ENCODE data around the gene ROR1. TPM values are rescaled to one million over a fixed set of nuclear protein-coding genes. Genes with fewer than 3 reads are reported as not detected.

The ROR1 gene
- total and polyA plus RNA-seq, 10 of the 15 experiments (the other 5 are each of a cell fraction or from before 2014, with no cell fraction given), result 0.02 to 0.08 (median 0.05) TPM; not detected in 6

DNA sequence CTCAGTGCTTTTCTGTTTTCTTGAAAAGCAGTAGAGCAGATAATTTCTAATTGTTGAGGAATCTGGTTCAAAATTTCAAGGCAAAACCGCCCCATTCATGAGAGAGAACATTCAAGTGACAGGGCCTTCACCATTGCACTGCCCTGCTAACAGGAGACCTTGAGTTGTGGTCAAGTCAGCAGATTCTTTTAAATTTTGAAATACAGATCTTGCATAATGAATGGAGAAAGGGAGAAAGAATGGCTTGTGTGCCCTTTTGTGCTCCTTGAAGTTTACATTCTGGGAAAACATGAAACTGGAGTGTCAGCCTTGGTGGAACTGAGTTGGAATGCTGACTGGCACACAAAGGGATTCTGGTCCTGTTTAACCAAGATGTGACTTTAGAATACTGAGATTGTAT, 265.1 kb downstream of the ROR1 start:
- no peak for DNase-seq (ENCODE audit: low read depth, low spot score)
- Histone ChIP-seq H2AFZ (ENCODE audit: control insufficient read depth, low read depth, low read length) (no peak overlapping the region), H3K79me2 (ENCODE audit: control insufficient read depth, insufficient read depth, low read length) (no peaks in the 10 kb centered on the region), H3K4me3 (no peak overlapping the region), H4K20me1 (ENCODE audit: control insufficient read depth, insufficient read depth) (no peaks in the 10 kb centered on the region), H3K4me1 (ENCODE audit: control insufficient read depth, insufficient read depth, low read length) (no peaks in the 10 kb centered on the region), H3K27ac (ENCODE audit: control insufficient read depth, insufficient read depth) (no peak overlapping the region), H3K4me2 (ENCODE audit: control insufficient read depth, insufficient read depth) (no peak overlapping the region), H3K9me3 (replicated peaks; ENCODE audit: control insufficient read depth, insufficient read depth, low read length) (no peaks in the 10 kb centered on the region), H3K36me3 (ENCODE audit: control insufficient read depth in 2 of 2, insufficient read depth in 2 of 2, low read length in 1 of 2) (no peaks in the 10 kb centered on the region), H3K9ac (ENCODE audit: control insufficient read depth, insufficient read depth, low read length) (no peak overlapping the region), H3K27me3 (replicated peaks in 1 of 2; ENCODE audit: control insufficient read depth in 2 of 2, insufficient read depth in 2 of 2, low read length in 1 of 2) (peaks cover 0 to 3% of the 10 kb centered on the region in 2 experiments; a peak in 1 of 4 replicates)
- ChIA-PET SMC1A (ENCODE audit: uncharacterized antibody, unreplicated experiment) (no interaction called here), POLR2A (no interaction called here), CTCF (no interaction called here), RAD21 (ENCODE audit: unreplicated experiment) (interaction anchor here (0.6 kb wide), 1 partner anchor 104 kb away, joined by 3 read pairs; no protein-coding TSS in a partner anchor)
- no peak for TF ChIP-seq STAT3 (IDR thresholded peaks at IDR 0.05; ENCODE audit: low read depth, low read length)
- no peak for FAIRE-seq
- intact Hi-C loops (cut with micrococcal nuclease; ENCODE audit: unreplicated experiment) (no loop called here), in situ Hi-C loops (cut with MboI) (no loop called here)
- 5% methylated on average over 1 of the region's 1 CpG for WGBS (ENCODE audit: insufficient coverage, insufficient replicate concordance, low lambda C conversion rate, missing lambda C conversion rate)
- no peak for ATAC-seq
- BruUV-seq (replicated peaks), result no TSS peak

DNA sequence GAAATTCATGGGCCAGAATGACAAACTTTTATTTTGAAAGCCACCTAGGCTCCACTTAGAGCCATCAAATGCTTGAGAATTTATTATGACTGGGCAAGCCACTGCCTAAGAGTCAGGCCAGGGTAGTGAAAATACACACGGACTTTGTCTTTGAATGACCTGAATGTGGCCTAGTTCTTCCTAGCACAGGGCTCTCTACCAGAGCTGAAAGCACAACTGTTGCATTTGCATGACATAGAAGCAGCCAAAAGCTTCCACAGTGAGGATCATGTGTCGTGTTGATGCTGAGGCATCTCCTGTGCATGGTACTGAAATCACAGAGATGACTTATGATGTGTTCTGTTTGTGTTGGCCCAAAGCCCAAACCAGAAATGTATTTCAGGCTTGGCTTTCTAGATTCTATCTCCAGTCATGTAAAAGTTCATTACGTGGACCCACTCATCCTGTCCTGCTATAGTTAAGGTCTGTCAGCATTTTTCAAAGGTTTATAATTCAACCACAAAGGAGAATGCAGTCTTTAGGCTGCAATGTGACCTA, 265.6 kb downstream of the ROR1 start:
- Histone ChIP-seq H3K27me3 (replicated peaks in 1 of 2; ENCODE audit: control insufficient read depth in 2 of 2, insufficient read depth in 2 of 2, low read length in 1 of 2) (peaks cover 0 to 3% of the 10 kb centered on the region in 2 experiments; a peak in 1 of 4 replicates), H3K4me3 (no peak overlapping the region), H3K4me2 (ENCODE audit: control insufficient read depth, insufficient read depth) (no peak overlapping the region), H4K20me1 (ENCODE audit: control insufficient read depth, insufficient read depth) (no peaks in the 10 kb centered on the region), H3K27ac (ENCODE audit: control insufficient read depth, insufficient read depth) (no peak overlapping the region), H3K36me3 (ENCODE audit: control insufficient read depth in 2 of 2, insufficient read depth in 2 of 2, low read length in 1 of 2) (no peaks in the 10 kb centered on the region), H3K9ac (ENCODE audit: control insufficient read depth, insufficient read depth, low read length) (no peak overlapping the region), H2AFZ (ENCODE audit: control insufficient read depth, low read depth, low read length) (no peak overlapping the region), H3K9me3 (replicated peaks; ENCODE audit: control insufficient read depth, insufficient read depth, low read length) (no peaks in the 10 kb centered on the region), H3K4me1 (ENCODE audit: control insufficient read depth, insufficient read depth, low read length) (no peaks in the 10 kb centered on the region), H3K79me2 (ENCODE audit: control insufficient read depth, insufficient read depth, low read length) (no peaks in the 10 kb centered on the region)
- no TSS peak for BruUV-seq (replicated peaks)
- in situ Hi-C loops (cut with MboI), result no loop called here
- FAIRE-seq (no peak), DNase-seq (ENCODE audit: low read depth, low spot score) (no peak), ATAC-seq (no peak)
- ChIA-PET CTCF (no interaction called here), SMC1A (ENCODE audit: uncharacterized antibody, unreplicated experiment) (interaction anchor here (0.7 to 0.9 kb wide), 3 partner anchors 9 to 178 kb away, joined by 3 read pairs; no protein-coding TSS in a partner anchor), POLR2A (no interaction called here), RAD21 (ENCODE audit: unreplicated experiment) (interaction anchor here (0.6 kb wide), 1 partner anchor 105 kb away, joined by 3 read pairs; no protein-coding TSS in a partner anchor)
- intact Hi-C loops (cut with micrococcal nuclease; ENCODE audit: unreplicated experiment), result no loop called here
- WGBS (ENCODE audit: insufficient coverage, insufficient replicate concordance, low lambda C conversion rate, missing lambda C conversion rate), result 13% methylated on average over 3 of the region's 3 CpGs
- TF ChIP-seq BMI1 (IDR thresholded peaks at IDR 0.05; ENCODE audit: borderline replicate concordance), result no peak
- TF ChIP-seq, protein P1, sequence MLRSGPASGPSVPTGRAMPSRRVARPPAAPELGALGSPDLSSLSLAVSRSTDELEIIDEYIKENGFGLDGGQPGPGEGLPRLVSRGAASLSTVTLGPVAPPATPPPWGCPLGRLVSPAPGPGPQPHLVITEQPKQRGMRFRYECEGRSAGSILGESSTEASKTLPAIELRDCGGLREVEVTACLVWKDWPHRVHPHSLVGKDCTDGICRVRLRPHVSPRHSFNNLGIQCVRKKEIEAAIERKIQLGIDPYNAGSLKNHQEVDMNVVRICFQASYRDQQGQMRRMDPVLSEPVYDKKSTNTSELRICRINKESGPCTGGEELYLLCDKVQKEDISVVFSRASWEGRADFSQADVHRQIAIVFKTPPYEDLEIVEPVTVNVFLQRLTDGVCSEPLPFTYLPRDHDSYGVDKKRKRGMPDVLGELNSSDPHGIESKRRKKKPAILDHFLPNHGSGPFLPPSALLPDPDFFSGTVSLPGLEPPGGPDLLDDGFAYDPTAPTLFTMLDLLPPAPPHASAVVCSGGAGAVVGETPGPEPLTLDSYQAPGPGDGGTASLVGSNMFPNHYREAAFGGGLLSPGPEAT (IDR thresholded peaks at IDR 0.05; ENCODE audit: low read depth), result no peak
- TF ChIP-seq FOXK2 (IDR thresholded peaks at IDR 0.05), result no peak
- no peak for TF ChIP-seq KDM1A (IDR thresholded peaks at IDR 0.05; ENCODE audit: borderline replicate concordance)
- TF ChIP-seq RELA (IDR thresholded peaks at IDR 0.05; ENCODE audit: borderline replicate concordance, partially characterized antibody), result no peak
- TF ChIP-seq ZNF217 (IDR thresholded peaks at IDR 0.05), result no peak
- no peak for TF ChIP-seq RAD51 (IDR thresholded peaks at IDR 0.05)
- no peak for TF ChIP-seq STAT1 (conservative IDR thresholded peaks at IDR 0.05)
- no peak for TF ChIP-seq CEBPB (IDR thresholded peaks at IDR 0.05; ENCODE audit: borderline replicate concordance in 1 of 2, low read depth in 2 of 2, low read length in 2 of 2)
